NCI-H524 (cell line): ENCODE data around the gene CD276.
A peak's percentile ranks its signal among the peaks of the same experiment; 100 is the strongest.
"Not testable (repeated sequence)": the region's sequence is repeated elsewhere in the genome, so short reads cannot be mapped to it uniquely, and the experiment has no call there.

Experiments used
- DNase-seq, 2 experiments: peaks; one replicate each; lab custom pipeline; 2025; lab: John Stamatoyannopoulos, UW

Gene CD276

GRCh38 chr15:73684581-73685455 lies 635 bp downstream of the CD276 start:
- peak in 1 of 2 experiments; percentile 37 for DNase-seq

- no peak for DNase-seq
Observed at GRCh38 chr15:73685981-73686380, 1.8 kb downstream of the CD276 start.

DNA sequence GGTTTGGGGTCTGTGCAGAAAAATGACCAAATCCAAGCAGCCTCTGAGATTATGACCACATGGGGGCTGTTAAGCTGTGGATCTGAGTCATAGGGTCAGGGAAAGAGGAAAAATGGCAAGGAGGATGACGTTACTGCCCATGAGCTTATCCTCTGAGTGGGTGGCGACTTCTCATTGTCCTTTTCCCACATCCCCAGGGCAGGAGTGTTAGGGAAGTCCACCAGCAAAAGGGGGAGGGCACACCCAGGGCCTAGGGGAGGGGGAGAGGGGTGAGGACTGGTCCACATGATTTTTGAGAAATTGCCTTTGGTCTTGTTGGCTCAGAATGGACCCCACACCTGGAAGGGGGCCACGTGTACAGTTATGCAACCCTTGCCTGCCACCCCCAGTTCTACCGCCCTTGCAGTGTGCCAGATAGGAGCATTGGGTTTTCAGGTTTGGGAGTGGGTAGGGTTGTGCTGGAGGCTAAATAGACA lies 2.6 kb downstream of the CD276 start:
- no peak for DNase-seq

GRCh38 chr15:73687351-73687750 lies 3.2 kb downstream of the CD276 start:
- DNase-seq: no peak

DNA sequence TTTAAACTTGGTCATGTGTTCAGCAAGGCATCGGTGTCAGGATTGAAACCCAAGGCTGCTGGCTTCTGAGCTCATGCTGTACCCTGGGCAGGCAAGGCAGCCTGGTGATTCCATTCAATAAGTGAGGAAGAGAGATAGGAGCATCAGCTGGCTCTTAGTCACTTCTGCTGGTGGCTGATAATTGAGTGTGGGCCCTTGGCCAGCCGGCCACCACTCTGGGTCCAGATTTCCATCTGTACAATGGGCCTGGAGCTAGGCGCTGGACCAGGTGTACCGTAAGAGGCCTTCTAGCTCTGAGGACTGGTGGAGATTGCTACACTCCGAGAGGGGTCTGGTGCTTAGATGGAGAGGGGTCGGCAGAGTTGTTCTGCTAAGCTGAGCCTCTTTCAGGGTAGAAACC lies 4.3 kb downstream of the CD276 start:
- no peak for DNase-seq

DNA sequence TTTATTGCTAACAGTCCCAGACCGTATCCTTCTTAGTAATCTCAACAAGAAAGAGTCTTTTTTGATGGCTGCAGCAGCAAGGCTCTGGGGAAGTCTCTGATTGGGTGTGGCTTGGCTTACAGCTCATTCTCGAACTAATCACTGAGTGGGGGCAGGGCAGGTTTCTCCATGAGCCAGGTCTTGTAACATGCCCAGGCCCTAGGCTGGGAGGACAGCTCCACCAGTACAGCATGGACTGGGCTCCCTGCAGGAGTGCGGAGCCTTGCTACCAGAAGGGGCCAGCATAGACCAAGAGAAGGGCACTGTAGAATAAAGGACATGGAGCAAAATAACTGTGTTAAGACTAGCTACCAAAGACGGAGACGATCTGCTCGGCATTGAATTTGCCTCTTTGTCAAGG lies 7.2 kb downstream of the CD276 start:
- no peak for DNase-seq

DNA sequence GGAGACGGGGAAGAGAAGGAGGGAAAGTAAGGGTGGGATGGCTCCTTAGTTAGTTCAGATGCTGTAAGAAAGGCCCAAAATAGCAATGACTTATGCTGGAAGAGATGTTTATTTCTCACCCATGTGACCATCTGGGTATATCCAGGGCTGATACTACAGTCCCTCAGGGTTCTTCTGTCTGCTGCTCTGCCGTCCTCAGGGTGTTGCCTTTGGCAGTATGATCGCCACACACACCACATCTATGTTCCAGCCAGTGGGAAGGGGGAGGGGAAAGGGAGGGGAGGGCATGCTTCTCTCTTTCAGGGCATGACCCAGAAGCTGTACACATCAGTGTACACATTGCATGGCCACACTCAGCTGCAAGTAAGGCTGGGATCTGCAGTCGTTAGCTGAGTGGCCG lies 10.2 kb downstream of the CD276 start:
- no peak for DNase-seq

DNA sequence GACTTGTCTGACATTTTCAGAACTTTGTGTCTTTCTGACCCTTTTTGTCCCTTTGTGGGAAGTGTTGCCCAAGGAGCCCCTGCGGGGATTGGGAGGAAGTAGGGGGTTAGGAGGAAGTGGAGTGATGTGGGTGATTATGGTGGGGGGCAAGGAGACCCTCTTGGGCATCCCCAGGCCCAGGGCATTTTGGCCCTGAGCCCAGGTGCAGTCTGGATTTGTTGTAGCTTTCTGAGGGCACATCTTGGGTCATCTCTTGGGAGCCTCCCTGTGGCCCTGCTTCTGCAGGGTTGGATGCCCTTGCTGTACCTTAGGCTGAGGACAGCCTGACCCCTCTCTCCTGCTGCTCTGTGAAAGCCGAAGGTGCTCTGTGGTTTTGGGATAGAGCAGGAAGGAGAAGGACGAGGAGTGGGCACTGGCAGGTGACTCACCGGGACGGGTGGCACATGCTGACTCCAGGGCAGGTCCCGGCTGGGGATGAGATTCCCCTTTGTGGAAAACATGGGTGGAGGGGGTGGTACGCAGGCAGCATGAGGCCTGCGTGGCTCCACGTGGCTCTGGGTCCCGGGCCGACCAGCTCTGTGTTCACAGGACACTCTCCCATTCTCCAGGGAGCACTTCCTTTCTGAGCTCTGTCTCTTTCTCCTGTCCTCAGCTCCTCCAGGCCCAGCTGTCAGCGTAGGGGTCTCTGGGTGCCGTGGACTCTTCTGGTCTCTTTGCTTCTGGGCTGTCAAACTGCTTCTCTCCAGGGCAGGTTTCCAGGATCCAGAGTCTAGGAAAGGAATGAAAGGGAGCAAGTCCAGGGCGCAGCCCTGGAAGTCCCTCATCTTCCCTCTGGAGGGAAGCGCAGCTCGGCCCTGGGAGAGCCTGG lies 11.8 kb downstream of the CD276 start:
- DNase-seq: no peak

DNA sequence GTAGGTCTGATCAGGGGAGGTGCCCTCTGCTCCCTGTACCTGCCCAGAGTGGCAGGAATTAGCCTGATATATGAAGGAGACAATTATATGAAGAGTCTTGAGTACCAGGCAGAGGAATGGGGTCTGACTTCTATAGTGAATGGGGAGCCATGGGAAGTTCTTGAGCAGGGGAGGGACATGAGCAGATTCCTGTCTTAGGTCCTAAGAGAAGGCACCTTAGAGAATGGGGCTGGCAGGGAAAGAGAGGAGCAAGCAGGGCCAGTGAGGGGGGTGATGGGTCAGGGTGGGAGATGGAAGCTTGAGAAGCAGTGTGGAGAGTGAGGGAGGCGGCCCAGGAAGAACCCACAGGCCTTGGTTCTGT lies 12.4 kb downstream of the CD276 start:
- no peak for DNase-seq

- DNase-seq: peak; percentile 85 to 94
Observed at GRCh38 chr15:73697033-73697467, 12.9 kb downstream of the CD276 start.

DNA sequence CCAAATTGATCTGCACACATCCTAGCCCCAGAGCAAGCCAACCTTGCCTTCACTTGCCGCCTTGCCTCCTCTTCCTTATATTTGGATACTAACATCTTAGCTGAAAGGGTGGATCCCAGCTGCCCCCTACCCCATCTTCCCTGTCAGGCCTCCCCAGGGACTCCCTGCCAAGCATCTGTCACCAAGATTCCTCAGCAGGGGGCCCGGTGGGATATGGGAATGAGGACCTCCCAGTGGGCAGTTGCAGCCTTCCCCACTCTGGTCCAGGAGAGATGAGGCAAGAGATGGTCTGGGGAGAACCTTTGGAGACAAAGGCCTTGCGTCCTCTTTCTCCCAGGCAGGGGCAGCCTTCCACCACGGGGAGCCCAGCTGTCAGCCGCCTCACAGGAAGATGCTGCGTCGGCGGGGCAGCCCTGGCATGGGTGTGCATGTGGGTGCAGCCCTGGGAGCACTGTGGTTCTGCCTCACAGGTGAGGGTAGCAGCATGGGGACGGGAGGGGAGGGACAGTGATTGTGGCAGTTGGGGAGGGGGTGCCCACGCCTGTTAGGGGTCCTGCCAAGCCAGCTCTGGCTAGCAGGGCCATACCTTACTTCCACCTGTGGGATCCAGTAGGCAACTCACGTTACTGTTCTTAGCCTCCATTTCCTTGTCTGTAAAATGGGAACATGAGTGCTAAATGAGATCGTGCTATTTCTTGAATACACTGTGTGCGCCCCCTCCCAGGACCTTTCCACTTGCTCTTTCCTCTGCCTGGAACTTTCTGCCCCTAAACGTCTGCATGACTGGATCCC lies 15.3 kb downstream of the CD276 start:
- DNase-seq: peak in 1 of 2 experiments; percentile 23

- DNase-seq: peak; percentile 70 to 77
Observed at GRCh38 chr15:73700041-73700842, 16.1 kb downstream of the CD276 start.

DNA sequence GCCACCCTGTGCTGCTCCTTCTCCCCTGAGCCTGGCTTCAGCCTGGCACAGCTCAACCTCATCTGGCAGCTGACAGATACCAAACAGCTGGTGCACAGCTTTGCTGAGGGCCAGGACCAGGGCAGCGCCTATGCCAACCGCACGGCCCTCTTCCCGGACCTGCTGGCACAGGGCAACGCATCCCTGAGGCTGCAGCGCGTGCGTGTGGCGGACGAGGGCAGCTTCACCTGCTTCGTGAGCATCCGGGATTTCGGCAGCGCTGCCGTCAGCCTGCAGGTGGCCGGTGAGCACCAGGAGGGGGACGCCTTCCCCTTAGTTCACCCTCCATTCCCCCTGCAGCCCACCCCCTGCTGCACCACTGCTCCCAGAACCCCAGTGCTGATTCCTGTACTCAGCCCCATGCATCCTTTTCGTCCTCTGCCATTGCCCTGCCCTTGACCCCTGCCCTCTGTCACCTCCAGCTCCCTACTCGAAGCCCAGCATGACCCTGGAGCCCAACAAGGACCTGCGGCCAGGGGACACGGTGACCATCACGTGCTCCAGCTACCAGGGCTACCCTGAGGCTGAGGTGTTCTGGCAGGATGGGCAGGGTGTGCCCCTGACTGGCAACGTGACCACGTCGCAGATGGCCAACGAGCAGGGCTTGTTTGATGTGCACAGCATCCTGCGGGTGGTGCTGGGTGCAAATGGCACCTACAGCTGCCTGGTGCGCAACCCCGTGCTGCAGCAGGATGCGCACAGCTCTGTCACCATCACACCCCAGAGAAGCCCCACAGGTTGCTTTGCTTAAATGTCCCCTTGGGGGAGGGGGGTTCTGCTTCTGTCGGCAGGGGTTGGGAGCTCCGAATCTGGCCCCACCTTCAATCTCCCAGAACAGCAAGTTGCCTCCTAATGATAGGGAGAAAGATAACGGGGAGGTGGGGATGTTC lies 18.4 kb downstream of the CD276 start:
- DNase-seq: not testable (repeated sequence)

GRCh38 chr15:73703601-73704000 lies 19.4 kb downstream of the CD276 start:
- not testable (repeated sequence) for DNase-seq

- DNase-seq: not testable (repeated sequence)
Observed at GRCh38 chr15:73704142-73704868, 20.1 kb downstream of the CD276 start.

- peak; percentile 67 to 76 for DNase-seq
Observed at GRCh38 chr15:73704869-73705645, 20.9 kb downstream of the CD276 start.

DNA sequence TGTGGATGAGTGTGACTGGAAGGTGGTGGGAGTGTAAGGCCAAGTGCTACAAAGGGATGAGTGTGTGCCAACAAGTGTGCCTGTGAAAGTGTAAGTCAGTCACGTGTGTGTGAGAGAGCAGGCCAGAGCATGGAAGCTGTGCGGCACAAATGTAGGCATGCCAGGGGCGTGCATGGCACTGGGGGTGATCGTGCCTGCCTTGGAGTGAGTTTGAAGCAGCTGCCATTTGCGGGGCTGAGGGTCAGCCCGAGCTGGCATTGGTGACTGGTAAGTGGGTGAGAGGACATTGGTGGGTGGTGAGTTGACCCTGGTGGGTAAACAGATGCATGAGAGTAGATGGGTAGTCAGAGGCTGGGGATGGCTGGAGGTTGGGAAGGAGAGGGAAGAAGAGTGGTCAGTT lies 24.5 kb downstream of the CD276 start:
- no peak for DNase-seq

GRCh38 chr15:73709241-73709640 lies 25.1 kb downstream of the CD276 start:
- no peak for DNase-seq

GRCh38 chr15:73709686-73710085 lies 25.5 kb downstream of the CD276 start:
- no peak for DNase-seq
